Measurements from ENCODE around the gene LCP2.

The LCP2 gene

GRCh38 chr5:170313344-170313743, 15.8 kb upstream of the LCP2 start:
- H3K4me3 ChIP-seq (replicated peaks; ENCODE audit: insufficient read depth, low read length) = no peak overlapping the region
- H3K27ac ChIP-seq (replicated peaks) = no peak overlapping the region
- no peaks in the 10 kb centered on the region for H3K27me3 ChIP-seq (ENCODE audit: insufficient read depth, poor library complexity, severe bottlenecking)
- TF ChIP-seq CTCF (IDR thresholded peaks at IDR 0.05; ENCODE audit: insufficient read depth, low read length) (no peak), REST (IDR thresholded peaks at IDR 0.05; ENCODE audit: insufficient replicate concordance, low read depth) (no peak), GABPA (IDR thresholded peaks at IDR 0.05; ENCODE audit: low read depth) (no peak), POLR2AphosphoS5 (IDR thresholded peaks at IDR 0.05; ENCODE audit: low read depth) (no peak)
- DNase-seq (ENCODE audit: low read depth in 1 of 2, low spot score in 1 of 2) = no peak

- H3K4me3 ChIP-seq (replicated peaks; ENCODE audit: insufficient read depth, low read length) = no peak overlapping the region
- DNase-seq (ENCODE audit: low read depth in 1 of 2, low spot score in 1 of 2) = peak; percentile 78 to 90
- TF ChIP-seq SPI1 (IDR thresholded peaks at IDR 0.05; ENCODE audit: borderline replicate concordance, low read depth) (peak; percentile 75; the same call in 1 of the 2 replicates), CTCF (IDR thresholded peaks at IDR 0.05; ENCODE audit: insufficient read depth, low read length) (no peak)
These were observed 15.1 kb upstream of the LCP2 start for GRCh38 chr5:170312666-170313065.

GRCh38 chr5:170312301-170312595, 14.7 kb upstream of the LCP2 start:
- Histone ChIP-seq H3K4me3 (replicated peaks; ENCODE audit: insufficient read depth, low read length) (no peak overlapping the region), H3K27ac (replicated peaks) (peak overlapping the region; percentile 34; the same call in 1 of the 2 replicates), H3K27me3 (ENCODE audit: insufficient read depth, poor library complexity, severe bottlenecking) (no peaks in the 10 kb centered on the region)
- no peak for DNase-seq (ENCODE audit: low read depth in 1 of 2, low spot score in 1 of 2)
- TF ChIP-seq POLR2AphosphoS5 (IDR thresholded peaks at IDR 0.05; ENCODE audit: low read depth) (no peak), CTCF (IDR thresholded peaks at IDR 0.05; ENCODE audit: insufficient read depth, low read length) (no peak), GABPA (IDR thresholded peaks at IDR 0.05; ENCODE audit: low read depth) (no peak), REST (IDR thresholded peaks at IDR 0.05; ENCODE audit: insufficient replicate concordance, low read depth) (no peak), SPI1 (IDR thresholded peaks at IDR 0.05; ENCODE audit: borderline replicate concordance, low read depth) (no peak)

More at GRCh38 chr5:170312666-170313065, 15.1 kb upstream of the LCP2 start:
- H3K27me3 ChIP-seq (ENCODE audit: insufficient read depth, poor library complexity, severe bottlenecking) = no peaks in the 10 kb centered on the region
- H3K27ac ChIP-seq (replicated peaks) = peak overlapping the region; percentile 34; the same call in 1 of the 2 replicates

DNA sequence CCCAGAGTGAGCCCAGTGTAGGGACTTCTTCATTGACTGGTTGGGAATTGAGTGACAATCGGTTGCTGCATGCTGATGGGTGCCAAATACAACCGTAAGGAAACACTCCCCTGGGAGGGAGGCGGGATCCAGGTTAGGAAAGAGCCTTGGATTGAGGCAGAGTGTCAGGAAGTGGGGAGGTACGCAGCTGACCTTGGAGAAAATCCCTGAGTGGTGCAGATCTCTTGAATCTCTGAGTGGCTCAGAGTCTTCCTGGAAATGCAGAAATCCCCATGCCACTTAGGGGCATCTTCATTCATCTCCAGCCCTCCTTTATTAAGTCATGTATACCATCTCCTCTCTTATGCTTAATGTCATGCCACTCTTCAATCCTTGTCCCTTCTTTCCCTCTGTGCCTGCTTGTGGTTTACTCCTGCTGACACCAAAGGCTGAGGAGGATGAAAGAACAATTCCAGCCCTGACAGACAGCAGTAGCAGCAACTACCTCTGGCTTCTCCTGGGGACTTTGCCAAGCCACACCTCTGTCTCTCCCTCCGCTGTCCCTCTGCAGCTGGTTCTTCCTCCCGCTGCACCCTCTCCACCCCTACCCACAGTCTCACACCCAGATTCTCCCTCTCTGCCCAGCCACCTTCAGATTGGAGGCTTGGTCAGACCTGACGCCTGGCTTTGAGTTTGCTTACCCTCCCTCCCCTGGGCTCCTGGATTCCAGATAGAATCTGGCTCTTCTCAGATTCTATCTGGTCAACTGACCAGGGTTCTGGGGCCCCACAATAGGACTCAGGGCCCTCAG, 14.1 kb upstream of the LCP2 start:
- DNase-seq (ENCODE audit: low read depth in 1 of 2, low spot score in 1 of 2) = no peak
- Histone ChIP-seq H3K27me3 (ENCODE audit: insufficient read depth, poor library complexity, severe bottlenecking) (no peaks in the 10 kb centered on the region), H3K4me3 (replicated peaks; ENCODE audit: insufficient read depth, low read length) (no peak overlapping the region), H3K27ac (replicated peaks) (peak overlapping the region; percentile 34; the same call in 1 of the 2 replicates)
- TF ChIP-seq GABPA (IDR thresholded peaks at IDR 0.05; ENCODE audit: low read depth) (no peak), SPI1 (IDR thresholded peaks at IDR 0.05; ENCODE audit: borderline replicate concordance, low read depth) (no peak), CTCF (IDR thresholded peaks at IDR 0.05; ENCODE audit: insufficient read depth, low read length) (no peak), REST (IDR thresholded peaks at IDR 0.05; ENCODE audit: insufficient replicate concordance, low read depth) (no peak), POLR2AphosphoS5 (IDR thresholded peaks at IDR 0.05; ENCODE audit: low read depth) (no peak)
